Lung microvascular endothelial cell (primary cell): Measurements from ENCODE around the gene SPINK6. TPM values are rescaled to one million over a fixed set of nuclear protein-coding genes. Genes with fewer than 3 reads are reported as not detected.

Experiments
- DNase-seq, 2 donors: peaks; one replicate each; pipeline versions ENCODE4 v3.0.0 to v3.0.0-alpha.2; 2010; ENCODE audit warnings: low read depth in 2 of 2
- total RNA-seq: library from RNA; depleted of rRNA; stranded (reverse); fragments of >200 nt; gene quantifications from 2 replicates; pipeline ENCODE4 v1.2.1, GENCODE V29; 2014

Gene SPINK6, protein sequence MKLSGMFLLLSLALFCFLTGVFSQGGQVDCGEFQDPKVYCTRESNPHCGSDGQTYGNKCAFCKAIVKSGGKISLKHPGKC
- total RNA-seq: not detected in 2 replicates

DNA sequence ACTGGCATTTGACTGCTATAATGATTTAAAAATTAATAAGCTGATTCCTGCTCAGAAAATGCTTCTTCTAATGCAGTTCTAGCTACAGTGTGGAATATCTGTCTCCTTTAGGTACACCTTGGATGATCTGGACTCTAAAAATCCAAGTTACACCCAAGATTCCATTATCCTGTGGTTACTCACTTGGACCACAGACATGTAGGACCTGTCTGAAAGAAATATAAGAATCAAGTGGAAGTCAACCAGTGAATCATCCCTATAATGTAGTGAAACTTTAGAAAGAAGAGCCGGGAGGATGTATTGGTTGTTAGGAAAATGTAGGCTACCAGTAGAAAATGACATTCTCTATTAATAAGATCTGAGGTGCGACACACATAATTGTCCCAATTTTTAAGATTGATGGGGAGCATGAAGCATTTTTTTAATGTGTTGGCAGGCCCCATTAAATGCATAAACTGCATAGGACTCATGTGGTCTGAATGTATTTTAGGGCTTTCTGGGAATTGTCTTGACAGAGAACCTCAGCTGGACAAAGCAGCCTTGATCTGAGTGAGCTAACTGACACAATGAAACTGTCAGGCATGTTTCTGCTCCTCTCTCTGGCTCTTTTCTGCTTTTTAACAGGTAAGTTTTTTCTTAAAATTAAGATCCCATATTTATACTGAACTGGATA is at the start of gene SPINK6:
Gene SPINK6, plus strand, starts transcription at position 512 of the 673 bp plus-strand sequence. Its CDS starts 55 bp downstream, at position 567.
- no peak for DNase-seq

DNA sequence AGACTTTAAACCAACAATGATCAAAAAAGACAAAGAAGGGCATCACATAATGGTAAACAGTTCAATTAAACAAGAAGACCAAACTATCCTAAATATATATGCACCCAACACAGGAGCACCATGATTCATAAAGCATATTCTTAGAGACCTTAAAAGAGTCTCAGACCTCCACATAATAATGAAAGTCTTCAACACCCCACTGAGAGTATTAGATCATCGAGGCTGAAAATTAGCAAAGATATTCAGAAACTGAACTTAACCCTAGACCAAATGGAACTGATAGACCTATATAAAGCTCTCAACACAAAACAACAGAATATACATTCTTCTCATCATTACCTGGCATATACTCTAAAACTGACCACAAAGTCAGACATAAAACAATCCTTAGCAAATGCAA is 46.2 kb upstream of the SPINK6 start:
- no peak for DNase-seq

DNA sequence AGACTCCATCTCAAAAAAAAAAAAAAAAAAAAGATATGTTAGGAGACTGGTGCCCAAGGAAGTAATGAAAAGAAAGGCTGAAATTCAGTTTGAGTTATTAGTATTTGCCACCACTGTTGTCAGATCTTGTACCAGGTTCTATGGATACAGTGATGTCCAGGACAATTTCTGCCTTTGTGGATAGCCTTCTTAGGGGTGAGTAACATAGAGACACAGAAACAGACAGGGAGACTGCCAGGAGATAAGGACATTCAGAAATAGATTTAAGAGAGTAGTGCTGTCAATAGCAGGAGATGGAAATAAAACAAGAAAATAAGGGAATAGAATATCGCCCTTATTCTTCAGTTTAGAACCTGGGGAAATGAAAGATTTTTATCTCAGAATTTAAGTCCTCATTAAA is 40.8 kb upstream of the SPINK6 start:
- no peak for DNase-seq

DNA sequence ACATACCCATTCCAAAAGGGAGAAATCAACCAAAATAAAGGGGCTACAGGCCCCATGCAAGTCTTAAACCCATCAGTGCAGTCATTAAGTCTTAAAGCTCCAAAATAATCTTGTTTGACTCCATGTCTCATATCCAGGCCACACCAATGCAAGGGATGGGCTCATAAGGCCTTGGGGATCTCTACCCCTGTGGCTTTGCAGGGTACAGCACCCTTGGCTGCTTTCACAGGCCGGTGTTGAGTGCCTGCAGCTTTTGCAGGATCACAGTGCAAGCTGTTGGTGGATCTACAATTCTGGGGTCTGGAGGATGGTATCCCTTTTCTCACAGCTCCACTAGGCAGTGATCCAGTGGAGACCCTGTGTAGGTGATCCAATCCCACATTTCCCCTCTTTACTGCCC is 39.5 kb upstream of the SPINK6 start:
- no peak for DNase-seq

DNA sequence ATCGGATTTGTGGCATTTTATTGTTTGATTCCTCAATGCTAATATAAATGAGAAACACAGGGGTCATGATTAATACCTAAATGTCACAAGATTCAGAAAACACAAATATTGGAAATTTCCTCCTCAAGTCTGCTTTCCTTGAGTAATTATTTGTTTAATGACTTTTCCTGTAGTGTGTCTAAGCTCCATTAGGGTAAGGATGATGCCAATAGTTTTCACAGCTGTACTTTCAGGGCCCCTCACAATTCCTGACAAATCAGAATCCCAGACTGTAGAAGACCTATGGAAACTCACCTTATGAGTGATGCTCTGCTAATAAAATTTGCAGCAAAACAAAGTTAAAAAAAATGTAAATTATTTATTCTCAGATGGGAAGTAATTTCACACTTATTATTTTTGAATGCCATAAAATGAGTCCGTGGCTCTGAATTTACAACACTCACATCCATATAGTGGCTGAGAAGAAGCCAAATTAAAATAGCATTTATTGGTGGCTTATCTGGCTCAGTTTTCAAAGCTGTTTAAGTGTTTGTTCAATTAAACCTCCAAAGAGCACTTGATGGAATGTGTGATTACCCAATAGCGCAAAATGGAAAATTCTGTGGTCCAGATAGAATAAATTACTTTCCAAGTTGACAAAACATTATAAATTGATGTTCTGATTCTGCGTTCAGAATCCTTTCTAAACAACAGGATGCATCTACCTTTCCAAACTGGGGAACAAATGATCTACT is 36.1 kb upstream of the SPINK6 start:
- DNase-seq: no peak

DNA sequence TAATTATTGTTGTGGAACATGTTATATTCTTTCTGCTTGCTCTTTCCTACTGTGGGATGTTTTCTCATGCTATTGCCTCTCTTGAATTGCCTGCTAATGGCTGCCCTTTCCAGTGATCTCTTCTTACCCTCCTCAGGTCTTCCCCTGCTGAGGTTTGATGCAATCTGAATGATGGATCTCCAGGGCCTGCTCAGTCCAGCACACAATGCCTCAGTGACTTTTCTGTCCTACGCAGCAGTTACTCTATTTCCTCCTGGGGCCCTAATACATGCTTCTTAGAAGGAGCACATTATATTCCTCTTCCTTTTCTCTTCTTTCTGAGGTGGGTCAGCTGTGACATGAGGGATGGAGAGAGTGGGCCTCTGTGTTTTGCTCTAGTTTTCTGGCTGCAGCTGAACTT is 34.6 kb upstream of the SPINK6 start, which contains the start of gene SPINK14:
Gene SPINK14, plus strand, starts transcription at position 301 of the 400 bp plus-strand sequence. CDS start 1,187 bp downstream, outside the sequence.
- DNase-seq: no peak

DNA sequence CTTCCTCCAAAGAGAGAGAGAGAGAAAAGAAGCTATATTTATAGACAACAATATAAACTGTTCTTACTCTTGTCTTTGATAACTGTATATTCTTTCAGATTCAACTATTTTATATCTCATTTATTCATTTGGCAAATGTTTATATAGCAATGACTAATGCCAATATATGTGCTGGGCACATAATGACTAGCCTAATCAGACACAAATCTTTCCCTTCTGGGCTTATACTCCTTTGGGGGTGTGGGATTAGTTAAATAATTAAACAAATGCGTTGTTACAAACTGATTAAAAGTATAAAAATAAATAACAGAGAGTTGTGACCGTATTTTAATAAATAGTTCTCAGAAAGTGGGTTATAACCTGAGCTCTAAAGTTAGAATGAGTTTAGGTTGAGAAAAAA is 30.5 kb upstream of the SPINK6 start:
- DNase-seq: no peak

DNA sequence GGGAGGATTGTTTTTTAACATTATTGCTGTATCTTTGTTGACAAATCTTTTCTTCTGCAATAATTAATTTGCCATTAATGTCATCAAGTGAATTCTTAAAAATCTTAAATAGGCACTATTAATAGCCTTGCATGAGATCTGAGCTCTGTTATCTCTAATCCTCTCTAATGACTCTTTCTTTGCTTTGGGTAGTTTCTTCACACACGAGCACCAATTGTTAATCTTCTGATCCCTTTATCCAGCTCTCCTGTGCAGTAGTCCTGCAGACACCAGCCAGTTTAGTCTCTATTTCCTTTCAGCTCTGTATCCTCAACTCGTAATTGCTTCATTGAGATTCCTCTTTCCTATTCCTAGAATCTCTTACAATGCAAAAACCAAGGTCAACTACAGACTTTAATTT is 26.4 kb upstream of the SPINK6 start:
- DNase-seq: no peak

DNA sequence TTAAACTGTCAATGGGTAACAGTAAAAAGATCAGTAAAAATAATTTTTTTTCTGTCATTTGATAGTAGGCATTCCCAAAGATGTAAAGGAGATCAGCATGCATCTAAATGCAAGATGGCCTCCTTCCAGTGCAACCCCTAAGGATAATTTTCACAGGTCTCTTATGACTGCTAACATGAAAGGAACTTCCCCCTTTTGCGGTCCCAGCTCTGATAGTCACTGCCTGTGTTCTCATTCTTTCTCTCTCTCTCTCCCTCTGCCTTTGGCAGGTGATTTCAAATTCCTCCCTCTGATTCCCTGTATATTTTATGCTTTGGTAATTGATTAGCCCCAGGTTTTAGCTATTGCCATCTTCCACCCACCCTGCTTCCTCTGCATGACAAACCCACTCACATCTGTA is 25.6 kb upstream of the SPINK6 start:
- DNase-seq: no peak

DNA sequence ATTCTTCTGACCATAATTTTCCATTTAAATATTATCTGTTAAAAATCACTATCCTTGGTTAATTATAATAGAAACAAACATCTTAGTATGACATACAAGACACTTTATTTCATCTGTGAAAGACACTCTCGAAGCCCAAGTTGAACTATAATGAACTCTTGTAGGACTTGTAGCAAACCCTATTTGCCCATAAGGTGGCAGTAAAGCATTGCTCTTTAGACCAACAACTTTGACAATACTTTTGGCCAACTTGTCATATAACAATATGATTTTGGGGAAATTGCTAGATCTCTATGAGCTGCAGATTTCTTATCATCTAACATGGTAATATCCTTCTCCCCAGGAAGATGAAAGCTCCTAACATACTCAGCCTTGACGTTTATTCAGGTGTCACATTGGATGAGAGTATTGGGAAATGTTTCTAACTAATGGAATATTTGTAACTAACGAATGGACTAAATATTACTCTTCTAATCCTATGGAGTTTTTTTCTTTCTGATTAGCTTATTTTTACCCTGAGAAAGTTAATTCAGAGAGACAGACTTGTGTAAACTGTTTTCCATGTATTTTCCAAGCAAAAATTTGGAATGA is 23.5 kb upstream of the SPINK6 start:
- DNase-seq: peak; percentile 77 to 84

DNA sequence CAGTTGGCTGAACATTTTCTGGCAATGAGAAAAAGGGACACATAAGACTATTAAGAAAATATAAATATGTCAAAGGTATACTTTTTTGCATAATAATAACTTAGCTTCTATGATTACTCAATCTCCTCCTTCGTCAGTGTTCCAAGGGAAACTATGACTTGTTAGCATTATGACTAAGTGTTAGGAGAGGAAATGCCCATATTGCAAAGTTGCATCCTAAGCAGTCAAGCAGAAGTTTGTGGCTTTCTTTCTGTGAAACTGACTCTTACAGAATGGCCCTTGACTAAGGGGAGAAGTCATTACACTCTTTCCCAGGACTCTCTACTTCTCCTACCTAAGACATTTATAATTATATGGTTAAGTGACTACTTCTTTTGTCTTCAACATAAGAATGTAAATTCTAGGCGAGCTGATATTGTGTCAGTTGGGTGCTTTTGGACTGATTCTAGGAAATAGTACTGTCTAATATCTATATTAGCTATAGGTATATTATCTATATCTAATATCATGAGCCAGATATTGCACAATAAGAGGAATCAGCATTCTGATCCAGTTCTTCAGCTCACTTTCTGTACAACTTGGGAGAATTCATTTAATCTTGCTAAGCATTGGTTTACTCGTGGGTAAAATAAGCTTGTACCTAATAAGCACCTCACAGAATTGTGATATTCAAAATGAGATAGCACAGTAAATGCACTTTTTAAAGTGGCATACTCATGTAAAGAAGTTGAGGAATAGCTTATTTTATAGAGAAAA is 16.4 kb upstream of the SPINK6 start:
- peak; percentile 8 to 85 for DNase-seq

DNA sequence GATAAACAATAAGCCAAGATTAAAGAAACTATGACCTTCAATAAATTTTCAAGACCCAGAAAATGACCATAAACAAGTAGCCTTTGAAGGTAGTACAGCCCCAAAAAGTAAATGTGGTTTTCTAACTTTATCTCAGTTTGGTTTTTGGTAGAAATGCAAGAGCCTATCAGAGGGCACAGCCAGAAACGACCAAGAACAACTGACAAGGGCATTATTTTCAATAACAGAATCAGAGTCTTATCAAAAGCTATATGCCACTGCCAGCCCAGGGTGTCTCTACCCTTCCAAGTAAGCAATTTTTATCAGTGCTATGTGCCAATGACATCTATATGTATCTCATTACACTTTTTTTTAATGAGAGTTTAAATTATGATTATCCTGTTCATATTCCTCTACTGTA is 11.8 kb upstream of the SPINK6 start:
- DNase-seq: no peak

DNA sequence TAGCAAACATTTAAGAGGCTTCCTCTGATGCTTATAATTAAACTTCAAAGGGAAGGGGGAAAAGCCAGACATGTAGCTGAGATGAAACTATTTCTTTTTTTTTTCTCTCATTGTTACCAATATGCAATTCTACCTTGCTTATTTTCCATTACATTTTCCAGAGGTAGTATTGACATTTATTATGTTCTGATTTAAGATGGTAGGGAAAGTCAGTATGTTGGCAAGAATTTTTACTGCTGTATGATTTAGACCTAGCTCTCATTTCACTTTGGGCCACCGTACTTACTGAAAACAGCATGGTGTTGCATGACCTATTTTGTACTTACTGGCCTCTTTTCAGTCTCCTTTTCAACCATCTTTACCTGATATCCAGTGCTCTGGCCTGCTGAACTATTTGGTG is 9.6 kb upstream of the SPINK6 start:
- DNase-seq: no peak

DNA sequence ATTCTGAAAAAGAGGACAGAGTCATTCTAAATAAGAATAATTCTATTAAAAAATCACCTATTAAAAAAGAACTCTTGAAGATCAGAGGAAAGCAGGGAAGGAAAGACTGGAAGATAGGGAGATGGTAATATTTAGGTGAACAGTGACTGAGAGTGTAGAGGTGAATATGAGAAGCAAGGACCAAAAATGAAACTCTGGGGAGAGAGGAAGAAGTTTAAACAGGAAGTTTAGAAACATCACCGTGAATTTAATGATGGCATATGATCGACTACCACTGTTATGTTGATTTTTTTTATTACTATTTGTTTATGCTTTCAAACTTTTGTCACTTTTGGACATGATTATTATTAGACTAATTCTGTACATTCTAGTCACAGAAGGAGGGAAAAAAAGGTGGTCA is 1.7 kb upstream of the SPINK6 start:
- no peak for DNase-seq

DNA sequence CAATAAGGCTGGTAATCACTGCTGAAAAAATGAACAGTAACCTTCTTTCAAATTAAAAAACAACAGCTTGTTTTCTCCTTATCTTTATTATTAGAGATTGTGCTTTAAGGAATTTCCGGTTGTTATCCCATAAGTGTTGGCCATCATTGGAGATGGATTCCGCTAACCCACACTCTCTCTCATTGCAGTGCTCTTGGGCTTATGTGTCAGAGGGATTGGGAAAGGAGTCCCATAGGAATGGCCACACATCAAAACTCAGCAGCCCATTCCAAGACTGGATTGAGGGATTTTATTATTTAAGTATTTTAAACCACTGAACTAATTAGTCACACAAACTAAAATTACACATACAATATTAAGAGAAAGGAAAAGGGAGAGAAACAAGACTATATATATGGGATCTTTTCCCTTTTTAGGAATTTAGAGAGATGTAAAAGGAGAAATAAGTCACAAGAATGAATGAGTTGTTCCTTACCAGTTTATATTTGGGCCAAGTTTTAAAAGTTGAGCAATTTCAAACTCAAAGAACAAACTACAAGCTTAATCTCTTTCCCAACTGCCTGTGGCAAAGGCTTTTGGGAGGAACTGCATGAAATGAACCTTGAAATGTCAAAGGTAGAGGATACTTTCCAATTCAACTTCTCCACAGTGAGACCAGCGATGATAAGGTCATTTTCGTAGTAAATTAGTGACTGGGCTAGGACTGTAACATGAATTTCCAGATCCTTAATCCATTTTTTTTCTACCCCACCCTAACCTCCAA is 2.4 kb downstream of the SPINK6 start:
- DNase-seq: no peak

DNA sequence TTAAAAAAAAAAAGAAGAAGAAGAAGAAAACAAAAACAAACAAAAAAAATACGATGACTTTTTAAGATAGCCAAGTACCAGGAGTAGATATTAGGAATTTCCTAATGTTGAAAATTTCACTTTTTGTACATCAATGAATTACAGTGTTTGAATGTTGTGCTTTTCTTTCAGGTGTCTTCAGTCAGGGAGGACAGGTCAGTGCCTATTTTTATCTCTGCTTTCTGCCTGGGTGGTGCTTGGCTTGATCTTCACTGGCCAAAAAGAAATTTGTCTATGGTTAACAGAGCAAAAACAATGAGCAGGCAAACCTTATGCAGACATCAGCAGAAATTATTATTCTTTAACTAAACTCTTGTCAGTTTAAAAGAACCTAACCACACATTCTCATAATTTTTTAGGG is 3.0 kb downstream of the SPINK6 start:
- DNase-seq: no peak

DNA sequence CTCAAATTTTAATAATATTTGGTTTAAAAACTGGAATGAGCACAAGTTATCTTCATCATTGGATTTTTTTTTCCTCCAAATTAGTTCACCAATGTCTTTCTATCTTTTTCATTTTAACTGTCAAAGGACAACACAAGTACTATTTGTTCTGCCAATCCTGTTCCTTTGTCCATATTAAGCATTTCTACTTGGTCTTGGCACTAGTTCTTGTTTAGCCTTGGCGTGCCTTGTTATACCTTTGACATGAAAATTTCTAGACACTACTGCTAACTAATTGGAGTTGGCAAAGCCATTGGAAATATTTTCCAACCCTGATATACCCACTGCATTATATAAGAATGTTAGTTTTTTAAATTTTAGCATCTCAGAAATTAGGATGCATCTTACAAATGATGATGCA is 3.8 kb downstream of the SPINK6 start:
- DNase-seq: no peak

DNA sequence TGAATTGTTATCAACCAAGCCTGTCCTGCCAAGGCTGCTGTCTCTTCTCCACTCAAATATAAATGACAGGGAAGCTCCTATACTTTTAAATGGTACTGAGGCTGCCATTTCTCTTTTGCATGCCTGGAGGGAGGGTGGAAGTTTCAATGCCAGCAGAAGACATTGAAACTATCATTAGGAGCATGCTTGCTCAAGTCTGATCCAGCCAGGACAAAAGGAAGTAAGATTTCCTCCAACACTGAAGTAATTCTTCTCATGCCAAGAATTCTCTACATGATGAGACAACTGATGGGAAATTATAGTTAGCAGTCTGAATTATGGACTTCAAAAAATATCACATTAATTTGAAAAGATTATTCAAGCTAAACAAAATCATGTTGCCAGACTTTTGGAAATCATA is 5.4 kb downstream of the SPINK6 start:
- peak in 1 of 2 donors; percentile 1 for DNase-seq

DNA sequence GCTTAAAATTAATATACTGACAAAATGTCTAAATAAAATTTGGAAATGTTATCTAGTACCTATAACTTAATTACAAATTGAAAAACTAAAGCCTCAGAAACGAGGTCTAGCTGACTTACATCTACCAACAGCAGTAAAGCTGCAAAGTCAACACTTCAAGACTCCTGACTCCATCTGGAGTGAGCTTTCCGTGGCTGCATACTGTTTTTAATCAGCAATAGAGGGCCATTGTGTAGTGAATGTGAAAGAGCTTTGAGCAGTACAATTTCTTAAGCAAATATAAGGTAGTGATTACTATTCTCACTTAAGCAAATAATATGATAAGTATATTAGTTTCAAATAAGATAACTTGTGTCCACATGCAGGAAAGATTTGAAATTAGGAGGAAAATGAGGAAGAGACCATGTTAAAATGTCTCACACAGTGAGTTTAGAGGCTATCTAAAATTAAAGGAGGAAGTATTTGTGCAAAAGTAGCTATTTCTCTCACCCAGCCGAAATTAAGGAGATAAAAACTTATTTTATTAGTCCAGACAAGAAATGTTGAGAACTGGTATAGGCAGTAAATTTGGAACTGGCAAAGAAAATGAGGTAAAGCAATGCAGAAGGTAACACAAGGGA is 6.4 kb downstream of the SPINK6 start:
- DNase-seq: no peak

DNA sequence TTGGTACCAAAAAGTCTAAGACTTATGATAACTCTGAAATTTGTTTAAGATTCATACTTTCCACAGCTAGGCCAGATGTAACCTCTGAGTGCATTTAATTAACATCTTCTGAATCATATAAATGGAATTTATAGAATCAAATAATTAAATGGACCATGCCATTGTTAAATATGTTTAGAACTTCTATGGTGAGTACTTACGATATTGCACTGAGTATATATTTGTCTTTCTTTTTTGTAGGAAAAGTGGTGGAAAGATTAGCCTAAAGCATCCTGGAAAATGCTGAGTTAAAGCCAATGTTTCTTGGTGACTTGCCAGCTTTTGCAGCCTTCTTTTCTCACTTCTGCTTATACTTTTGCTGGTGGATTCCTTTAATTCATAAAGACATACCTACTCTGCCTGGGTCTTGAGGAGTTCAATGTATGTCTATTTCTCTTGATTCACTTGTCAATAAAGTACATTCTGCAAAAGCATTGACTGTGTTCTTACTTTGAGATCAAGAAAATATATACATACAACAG is 11.9 kb downstream of the SPINK6 start:
- DNase-seq: peak in 1 of 2 donors; percentile 1
